Mucosa of rectum (tissue), 2 donors: Measurements from ENCODE around the gene OR52B4.
"Not testable (repeated sequence)": the region's sequence is repeated elsewhere in the genome, so short reads cannot be mapped to it uniquely, and the experiment has no call there.

Experiments
- H3K27ac ChIP-seq, 2 donors: one replicate each; pipeline ENCODE4 v1.7.0; 2013; ENCODE audit warnings: inconsistent platforms in 2 of 2, low read depth in 2 of 2, low read length in 2 of 2
- H3K27me3 ChIP-seq, 2 donors: one replicate each; pipeline ENCODE4 v1.7.0; 2013; ENCODE audit warnings: low read length in 2 of 2; ENCODE audit not compliant: control insufficient read depth in 2 of 2, insufficient read depth in 2 of 2
- H3K36me3 ChIP-seq, 2 donors: one replicate each; pipeline ENCODE4 v1.7.0; 2013; ENCODE audit warnings: low read length in 2 of 2; ENCODE audit not compliant: control insufficient read depth in 2 of 2, insufficient read depth in 2 of 2
- H3K4me1 ChIP-seq, 2 donors: one replicate each; pipeline ENCODE4 v1.7.0; 2013; ENCODE audit warnings: low read length in 2 of 2, mild to moderate bottlenecking in 1 of 2; ENCODE audit not compliant: control insufficient read depth in 2 of 2, insufficient read depth in 2 of 2
- H3K4me3 ChIP-seq, 2 donors: one replicate each; pipeline ENCODE4 v1.7.0; 2013; ENCODE audit warnings: low read length in 2 of 2
- H3K9ac ChIP-seq, 2 donors: one replicate each; pipeline ENCODE4 v1.7.0; 2013; ENCODE audit warnings: low read length in 2 of 2, low read depth in 1 of 2, mild to moderate bottlenecking in 1 of 2
- H3K9me3 ChIP-seq, 2 donors: one replicate each; pipeline ENCODE4 v1.7.0; 2013; ENCODE audit warnings: low read length in 2 of 2; ENCODE audit not compliant: control insufficient read depth in 2 of 2
- donor health status: healthy.
- donor health status: Normal muscosa, but diverticular disease.

OR52B4 gene

GRCh38 chr11:4368286-4368685 is at the start of gene OR52B4:
Gene OR52B4, minus strand, starts transcription at chr11:4368386. Its CDS starts 91 bp downstream, at chr11:4368295.
- Histone ChIP-seq H3K36me3 (no peaks in the 10 kb centered on the region), H3K9ac (no peak within 1 kb of the TSS), H3K4me1 (no peaks in the 10 kb centered on the region), H3K27ac (no peak within 1 kb of the TSS), H3K4me3 (no peak within 1 kb of the TSS), H3K27me3 (no peaks in the 10 kb centered on the region), H3K9me3 (no peaks in the 10 kb centered on the region)

DNA sequence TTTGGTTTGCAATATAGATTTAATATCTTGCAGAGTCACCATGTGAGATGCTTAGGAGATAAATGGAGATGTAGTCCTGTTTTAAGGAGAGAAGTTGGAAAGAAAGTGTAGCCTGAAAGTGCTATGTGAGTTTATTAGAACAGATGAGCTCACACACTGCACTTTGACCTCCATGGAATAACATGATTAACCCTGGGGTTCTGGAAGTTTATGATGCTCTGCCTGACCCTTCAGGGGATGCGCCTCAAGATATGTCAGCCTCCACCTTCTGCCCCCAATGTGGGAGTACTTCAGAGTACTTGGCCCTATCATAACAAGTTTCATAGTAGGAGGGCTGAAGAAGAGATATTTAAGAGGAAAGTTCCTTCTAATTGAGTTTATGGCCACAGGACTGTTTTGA is 48.6 kb upstream of the OR52B4 start:
- no peak overlapping the region for H3K4me3 ChIP-seq
- H3K27me3 ChIP-seq, result no peaks in the 10 kb centered on the region
- H3K36me3 ChIP-seq, result no peaks in the 10 kb centered on the region
- no peak overlapping the region for H3K27ac ChIP-seq
- no peaks in the 10 kb centered on the region for H3K4me1 ChIP-seq
- H3K9me3 ChIP-seq, result no peaks in the 10 kb centered on the region
- no peak overlapping the region for H3K9ac ChIP-seq

DNA sequence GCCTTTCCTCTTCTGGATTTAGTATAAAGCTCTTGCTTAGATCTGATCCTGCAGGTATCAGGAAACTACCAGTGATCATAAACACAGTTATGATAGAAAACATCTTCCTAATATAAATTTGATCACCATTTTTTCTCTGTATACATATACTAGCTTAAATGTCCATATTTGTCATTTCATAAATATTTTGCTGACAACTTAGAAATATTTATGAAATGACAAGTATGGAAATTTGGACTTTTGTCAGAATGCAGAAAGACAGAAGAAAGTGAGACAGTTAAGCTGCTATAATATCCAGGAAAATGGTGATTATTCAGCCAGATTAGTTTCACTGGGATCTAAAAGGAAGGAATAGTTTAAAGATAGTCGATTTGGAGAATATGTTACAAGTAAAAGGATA is 48.1 kb upstream of the OR52B4 start:
- Histone ChIP-seq H3K4me1 (no peaks in the 10 kb centered on the region), H3K9me3 (no peaks in the 10 kb centered on the region), H3K27ac (no peak overlapping the region), H3K9ac (no peak overlapping the region), H3K27me3 (no peaks in the 10 kb centered on the region), H3K4me3 (no peak overlapping the region), H3K36me3 (no peaks in the 10 kb centered on the region)

- not testable (repeated sequence) for H3K4me1 ChIP-seq, H3K36me3 ChIP-seq, H3K9ac ChIP-seq, H3K4me3 ChIP-seq, H3K27ac ChIP-seq, H3K9me3 ChIP-seq, H3K27me3 ChIP-seq
These were observed 38.0 kb upstream of the OR52B4 start for GRCh38 chr11:4406206-4406605.

DNA sequence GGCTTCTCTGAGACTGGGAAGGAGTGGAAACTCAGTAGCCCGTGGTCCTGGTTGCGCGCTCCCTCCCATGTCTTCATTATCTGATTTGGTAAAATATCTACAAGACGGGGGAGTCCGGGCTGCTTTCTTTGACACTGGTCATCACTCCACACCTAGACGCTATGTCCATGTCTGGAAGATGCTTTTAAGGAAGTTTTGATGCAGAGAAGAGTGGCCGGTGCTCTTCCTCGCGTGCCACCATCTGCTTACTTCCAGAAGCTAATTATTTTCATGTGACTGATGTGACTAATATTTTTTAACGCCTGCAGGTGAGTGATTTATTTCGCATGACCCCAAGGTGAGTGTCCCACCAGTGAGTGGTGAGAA is 25.7 kb upstream of the OR52B4 start:
- H3K9ac ChIP-seq, result peak overlapping the region; percentile 92 to 96
- H3K4me3 ChIP-seq, result peak overlapping the region; percentile 97 to 98
- no peak overlapping the region for H3K27ac ChIP-seq
- H3K4me1 ChIP-seq, result peaks cover 0 to 4% of the 10 kb centered on the region in 2 donors
- H3K9me3 ChIP-seq, result no peaks in the 10 kb centered on the region
- H3K27me3 ChIP-seq, result no peaks in the 10 kb centered on the region
- peaks cover 14% of the 10 kb centered on the region in 2 donors for H3K36me3 ChIP-seq

GRCh38 chr11:4393209-4393857 is 25.1 kb upstream of the OR52B4 start, which contains the start of gene TRIM21:
Gene TRIM21, minus strand, starts transcription at chr11:4393702. Its CDS starts 3,293 bp downstream, at chr11:4390409.
- Histone ChIP-seq H3K9ac (peak within 1 kb of the TSS; percentile 92 to 96), H3K9me3 (no peaks in the 10 kb centered on the region), H3K36me3 (peaks cover 19% of the 10 kb centered on the region in 2 donors), H3K27me3 (no peaks in the 10 kb centered on the region), H3K4me3 (peak within 1 kb of the TSS; percentile 97 to 98), H3K4me1 (peaks cover 0 to 4% of the 10 kb centered on the region in 2 donors), H3K27ac (peak within 1 kb of the TSS; percentile 75 to 87)

GRCh38 chr11:4388221-4388620 is 20.0 kb upstream of the OR52B4 start:
- Histone ChIP-seq H3K4me3 (no peak overlapping the region), H3K27me3 (no peaks in the 10 kb centered on the region), H3K9me3 (no peaks in the 10 kb centered on the region), H3K9ac (no peak overlapping the region), H3K27ac (no peak overlapping the region), H3K36me3 (peaks cover 52 to 57% of the 10 kb centered on the region in 2 donors), H3K4me1 (no peaks in the 10 kb centered on the region)

- H3K4me1 ChIP-seq, result no peaks in the 10 kb centered on the region
- no peak overlapping the region for H3K27ac ChIP-seq
- no peak overlapping the region for H3K4me3 ChIP-seq
- peaks cover 52 to 57% of the 10 kb centered on the region in 2 donors for H3K36me3 ChIP-seq
- no peaks in the 10 kb centered on the region for H3K27me3 ChIP-seq
- no peaks in the 10 kb centered on the region for H3K9me3 ChIP-seq
- H3K9ac ChIP-seq, result no peak overlapping the region
These were observed 18.0 kb upstream of the OR52B4 start for GRCh38 chr11:4385978-4386740.

- Histone ChIP-seq H3K9ac (no peak overlapping the region), H3K36me3 (peaks cover 20 to 24% of the 10 kb centered on the region in 2 donors), H3K4me1 (no peaks in the 10 kb centered on the region), H3K9me3 (no peaks in the 10 kb centered on the region), H3K27me3 (no peaks in the 10 kb centered on the region), H3K27ac (no peak overlapping the region), H3K4me3 (no peak overlapping the region)
These were observed 13.7 kb upstream of the OR52B4 start for GRCh38 chr11:4381901-4382300.

DNA sequence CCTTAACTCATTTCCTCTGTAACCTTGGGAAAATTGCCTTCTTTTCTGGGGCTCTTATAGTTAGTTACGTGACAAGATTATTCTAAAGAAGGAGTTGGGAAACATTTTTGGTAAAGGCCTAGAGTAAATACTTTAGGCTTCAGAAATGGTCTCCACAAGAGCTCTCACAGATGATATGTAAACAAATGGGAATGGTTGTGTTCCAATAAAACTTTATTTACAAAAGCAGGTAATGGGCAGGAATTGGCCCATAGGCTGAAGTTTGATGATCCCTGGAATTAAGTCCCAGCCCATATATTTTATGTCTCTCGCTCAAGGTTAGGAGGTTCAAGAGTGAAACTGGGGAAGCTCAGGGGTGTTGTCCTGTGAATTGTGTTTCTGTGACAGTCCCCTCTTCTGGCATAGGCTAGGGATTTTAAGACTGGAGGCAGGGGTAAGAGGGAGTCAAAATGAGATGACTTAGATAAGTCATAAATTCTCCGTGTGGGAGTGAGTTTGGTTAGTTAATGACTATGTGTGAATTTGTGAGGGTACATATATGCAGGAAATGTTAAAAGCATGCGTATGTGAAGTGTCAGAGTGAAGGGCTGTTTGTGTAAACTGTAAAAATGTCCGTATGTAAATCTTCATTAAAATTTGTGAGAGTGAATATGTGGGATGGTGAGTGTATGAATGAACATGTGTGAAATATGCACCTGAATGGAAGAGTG is 7.4 kb upstream of the OR52B4 start:
- Histone ChIP-seq H3K9ac (no peak overlapping the region), H3K27ac (no peak overlapping the region), H3K36me3 (no peaks in the 10 kb centered on the region), H3K4me3 (no peak overlapping the region), H3K27me3 (no peaks in the 10 kb centered on the region), H3K4me1 (no peaks in the 10 kb centered on the region), H3K9me3 (no peaks in the 10 kb centered on the region)
